HG03135 (cell line): Measurements from ENCODE around the gene SMIM8.

ENCODE experiments used
- ATAC-seq: cut with Tn5 transposase; IDR thresholded peaks from one replicate; pipeline ENCODE4 v1.9.1; 2021; ENCODE audit warnings: mild to moderate bottlenecking, moderate library complexity; ENCODE audit not compliant: unreplicated experiment

SMIM8 gene

DNA sequence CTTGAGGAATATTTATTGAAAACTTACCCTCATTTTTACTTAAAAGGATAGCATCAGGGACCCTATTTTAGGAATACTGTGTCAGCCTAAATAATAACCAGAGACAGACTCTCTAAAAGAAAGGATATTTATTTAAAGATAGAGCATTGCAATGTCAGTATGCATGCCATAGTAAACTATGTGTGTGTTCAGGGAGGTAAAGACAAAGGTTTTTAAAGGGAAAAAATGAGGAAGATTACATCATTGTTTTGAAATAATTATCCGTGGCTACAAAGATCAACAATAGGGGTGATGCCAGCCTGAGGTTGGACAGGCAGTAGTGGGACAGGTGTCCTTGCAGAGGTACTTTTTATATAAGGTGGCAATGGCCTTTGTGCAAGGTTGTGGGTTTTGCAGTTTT, 61.6 kb downstream of the SMIM8 start:
- no peak for ATAC-seq

DNA sequence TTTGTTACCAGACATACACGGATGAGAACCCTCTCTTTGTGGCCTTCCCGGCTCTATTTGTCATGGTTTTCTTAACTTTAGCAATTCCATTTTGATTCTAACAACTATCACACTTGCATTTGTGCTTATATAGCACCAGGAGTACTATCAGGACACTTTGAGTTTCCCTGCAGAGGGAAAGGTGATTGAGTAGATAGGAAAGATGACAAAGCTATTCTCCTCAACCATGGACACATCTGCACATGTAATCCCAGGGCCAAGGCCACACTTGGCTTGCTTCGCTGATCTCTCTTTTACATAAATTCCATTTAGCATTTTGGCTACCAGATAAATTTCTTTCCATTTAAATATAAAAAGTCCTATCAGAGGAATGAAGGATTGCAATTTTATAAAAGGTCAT, 62.1 kb downstream of the SMIM8 start:
- no peak for ATAC-seq

DNA sequence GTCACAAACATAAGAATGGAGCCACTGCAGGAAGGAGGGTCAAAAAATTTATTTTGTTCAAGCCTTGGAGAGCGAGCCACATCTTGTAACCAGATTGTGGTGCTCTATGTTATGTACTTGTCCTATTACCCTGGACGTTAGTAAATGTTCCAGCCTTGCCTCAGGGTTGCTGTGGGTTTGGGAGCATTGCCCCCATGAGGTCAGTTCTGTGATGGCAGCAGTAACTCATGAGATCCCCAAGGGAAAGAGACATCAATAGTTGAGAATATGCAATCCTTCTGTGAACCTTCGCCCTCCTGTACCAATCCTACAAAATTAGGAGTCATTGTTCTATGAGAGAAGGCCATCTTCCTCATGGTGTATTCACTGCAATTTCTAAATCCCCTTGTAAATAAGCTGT, 68.9 kb downstream of the SMIM8 start:
- ATAC-seq = no peak
